HG03354 (cell line): Measurements from ENCODE around the gene EPB41L1.

Source experiments
- ATAC-seq: cut with Tn5 transposase; IDR thresholded peaks from one replicate; pipeline ENCODE4 v1.9.1; 2021; ENCODE audit warnings: mild to moderate bottlenecking; ENCODE audit not compliant: unreplicated experiment, poor library complexity, severe bottlenecking

EPB41L1 gene

GRCh38 chr20:36248836-36249235 is 94.3 kb downstream of the EPB41L1 start:
- no peak for ATAC-seq

- no peak for ATAC-seq
Observed at GRCh38 chr20:36249450-36249849, 94.9 kb downstream of the EPB41L1 start.

GRCh38 chr20:36251426-36251825 is 96.9 kb downstream of the EPB41L1 start:
- ATAC-seq: no peak

- no peak for ATAC-seq
Observed at GRCh38 chr20:36252511-36252910, 98.0 kb downstream of the EPB41L1 start.

GRCh38 chr20:36253036-36253435 is 98.5 kb downstream of the EPB41L1 start:
- ATAC-seq: no peak

- no peak for ATAC-seq
Observed at GRCh38 chr20:36254076-36254475, 99.5 kb downstream of the EPB41L1 start.

GRCh38 chr20:36255445-36255844 is 100.9 kb downstream of the EPB41L1 start:
- no peak for ATAC-seq

- no peak for ATAC-seq
Observed at GRCh38 chr20:36259177-36260061, 104.9 kb downstream of the EPB41L1 start.

- ATAC-seq: no peak
Observed at GRCh38 chr20:36260316-36260715, 105.8 kb downstream of the EPB41L1 start.

- ATAC-seq: no peak
Observed at GRCh38 chr20:36261389-36262105, 107.0 kb downstream of the EPB41L1 start.

- ATAC-seq: no peak
Observed at GRCh38 chr20:36262440-36262839, 107.9 kb downstream of the EPB41L1 start.

- no peak for ATAC-seq
Observed at GRCh38 chr20:36264426-36265246, 110.1 kb downstream of the EPB41L1 start.

GRCh38 chr20:36266189-36266588 is 111.6 kb downstream of the EPB41L1 start:
- ATAC-seq: no peak

- ATAC-seq: no peak
Observed at GRCh38 chr20:36267605-36268381, 113.3 kb downstream of the EPB41L1 start.

- no peak for ATAC-seq
Observed at GRCh38 chr20:36268440-36269342, 114.2 kb downstream of the EPB41L1 start.

GRCh38 chr20:36269507-36269906 is 115.0 kb downstream of the EPB41L1 start:
- ATAC-seq: no peak

GRCh38 chr20:36270744-36271638 is 116.5 kb downstream of the EPB41L1 start:
- no peak for ATAC-seq
